ENCODE results near the gene TMEM156.

The TMEM156 gene

GRCh38 chr4:39032218-39033085 lies at the start of gene TMEM156:
TSS of gene TMEM156 (minus strand) at chr4:39032409. CDS start at chr4:39032313, 96 bp downstream.
- DNase-seq, result no peak

DNA sequence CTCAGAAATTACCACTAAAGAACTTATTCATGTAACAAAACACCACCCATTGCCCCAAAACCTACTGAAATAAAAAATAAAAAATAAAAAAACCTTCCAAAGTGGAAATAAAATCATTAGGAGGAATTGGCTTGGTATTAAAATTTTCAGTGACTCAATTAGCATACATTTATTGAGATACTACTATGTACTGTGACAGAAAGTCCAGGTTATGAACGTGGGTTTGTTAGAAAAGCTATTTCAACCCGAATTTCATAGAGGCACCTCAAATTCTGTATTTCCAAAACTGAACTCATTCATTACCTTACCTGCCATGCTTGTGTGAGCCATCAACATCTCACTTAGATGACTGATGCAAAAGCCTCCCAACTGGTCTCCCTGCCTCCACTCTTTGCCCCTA lies 46.6 kb upstream of the TMEM156 start:
- DNase-seq, result no peak

DNA sequence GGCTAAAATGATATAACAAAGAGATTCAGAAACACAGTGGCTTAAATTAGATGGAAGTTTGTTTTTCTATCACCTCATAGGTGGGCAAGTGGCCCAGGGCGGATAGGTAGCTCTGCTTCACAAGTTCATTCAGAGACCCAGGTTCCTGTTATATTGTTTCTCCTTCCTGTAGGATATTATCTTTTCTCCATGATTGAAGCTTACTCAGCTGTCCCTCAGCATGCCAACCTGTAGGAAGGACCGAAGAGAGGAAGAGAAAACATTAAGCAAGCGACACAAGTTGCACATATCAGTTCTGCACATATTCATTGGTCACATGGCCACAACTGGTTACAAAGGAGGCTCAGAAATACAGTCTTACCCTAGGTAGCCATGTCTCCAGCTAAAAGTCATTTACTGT lies 36.7 kb upstream of the TMEM156 start:
- no peak for DNase-seq

DNA sequence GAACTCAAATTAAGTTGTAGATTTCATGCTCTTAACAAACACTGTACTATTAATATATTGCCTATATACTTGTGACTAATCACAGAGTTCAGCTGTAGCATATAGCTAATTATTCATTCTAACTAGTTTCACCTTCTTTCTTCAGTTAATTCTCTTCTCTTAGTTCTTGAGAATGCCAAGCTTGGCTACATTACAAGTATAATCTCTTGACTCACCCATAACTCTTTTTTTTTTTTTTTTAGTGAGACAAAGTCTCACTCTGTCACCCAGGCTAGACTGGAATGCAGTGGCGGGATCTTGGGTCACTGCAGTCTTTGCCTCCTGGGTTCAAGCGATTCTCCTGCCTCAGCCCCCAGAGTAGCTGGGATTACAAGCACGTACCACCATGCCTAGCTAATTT lies 35.2 kb upstream of the TMEM156 start:
- no peak for DNase-seq

- DNase-seq, result no peak
Measured at GRCh38 chr4:39067031-39067430, 34.8 kb upstream of the TMEM156 start.

GRCh38 chr4:39066371-39066770 lies 34.2 kb upstream of the TMEM156 start:
- DNase-seq, result no peak

GRCh38 chr4:39063430-39063829 lies 31.2 kb upstream of the TMEM156 start:
- no peak for DNase-seq

GRCh38 chr4:39062770-39063097 lies 30.5 kb upstream of the TMEM156 start:
- no peak for DNase-seq

DNA sequence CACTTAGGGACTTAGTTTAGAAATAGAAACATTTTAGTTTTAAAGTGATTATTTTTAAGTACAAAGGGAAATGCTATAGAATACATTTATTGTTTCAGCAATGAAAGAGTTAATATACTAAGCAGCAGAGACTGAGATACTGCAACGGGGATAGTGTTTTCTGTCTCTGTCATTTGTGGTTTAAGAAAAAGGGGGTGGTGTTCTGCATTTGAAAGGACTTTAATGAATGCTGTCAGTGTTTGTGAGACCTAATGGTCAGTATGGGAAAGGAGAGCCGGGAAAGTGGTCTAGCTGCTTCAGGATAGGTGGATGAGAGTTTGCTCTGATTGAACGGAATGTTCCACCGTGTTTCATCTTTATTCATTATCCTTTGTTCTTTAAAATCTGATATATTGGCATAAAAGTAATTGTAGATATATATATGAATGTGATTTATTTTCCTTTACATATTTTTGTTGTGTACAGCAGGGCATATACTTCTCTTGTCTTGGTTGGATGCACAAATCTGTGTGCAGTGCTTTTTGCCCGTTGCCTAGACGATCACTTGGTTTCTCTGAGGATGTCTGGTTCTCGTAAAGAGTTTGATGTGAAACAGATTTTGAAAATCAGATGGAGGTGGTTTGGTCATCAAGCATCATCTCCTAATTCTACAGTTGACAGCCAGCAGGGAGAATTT lies 30.0 kb upstream of the TMEM156 start, which contains the start of gene KLHL5:
TSS of gene KLHL5 (plus strand) at position 139 of the 676 bp plus-strand sequence. CDS start at position 560, 421 bp downstream.
- DNase-seq, result no peak

DNA sequence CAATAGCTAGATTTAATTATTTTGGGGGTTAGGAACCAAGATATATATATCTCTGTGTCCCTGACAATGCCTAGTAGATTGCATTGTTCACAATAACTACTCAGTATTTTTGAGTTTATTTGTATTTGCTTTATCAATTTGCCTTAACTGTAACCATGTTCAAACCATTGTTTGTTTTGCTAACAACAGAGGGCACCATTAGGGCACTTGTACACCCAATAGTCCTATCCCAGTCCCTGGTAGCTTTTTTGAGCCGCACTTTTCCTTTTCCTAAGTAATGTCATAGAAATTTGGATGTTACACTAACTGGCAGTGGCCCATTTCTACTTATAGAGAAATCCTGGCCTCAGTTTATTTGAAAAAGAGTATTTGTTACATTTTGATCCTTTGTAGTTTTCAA lies 29.2 kb upstream of the TMEM156 start:
- DNase-seq, result no peak

DNA sequence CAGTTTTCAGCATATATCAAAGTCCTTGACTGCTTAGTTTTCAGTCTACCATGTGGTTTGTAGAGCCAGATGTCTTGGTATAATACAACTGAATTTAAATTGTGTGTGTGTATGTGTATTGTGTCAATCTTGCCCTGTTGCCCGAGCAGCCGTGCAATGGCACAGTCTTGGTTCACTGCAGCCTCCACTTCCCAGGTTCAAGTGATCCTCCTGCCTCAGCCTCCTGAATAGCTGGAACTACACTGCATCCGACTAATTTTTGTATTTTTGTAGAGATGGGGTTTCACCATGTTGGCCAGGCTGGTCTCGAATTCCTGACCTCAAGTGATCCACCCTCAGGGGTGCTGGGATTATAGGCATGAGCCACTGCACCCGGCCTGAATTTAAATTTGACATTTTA lies 23.8 kb upstream of the TMEM156 start:
- no peak for DNase-seq

DNA sequence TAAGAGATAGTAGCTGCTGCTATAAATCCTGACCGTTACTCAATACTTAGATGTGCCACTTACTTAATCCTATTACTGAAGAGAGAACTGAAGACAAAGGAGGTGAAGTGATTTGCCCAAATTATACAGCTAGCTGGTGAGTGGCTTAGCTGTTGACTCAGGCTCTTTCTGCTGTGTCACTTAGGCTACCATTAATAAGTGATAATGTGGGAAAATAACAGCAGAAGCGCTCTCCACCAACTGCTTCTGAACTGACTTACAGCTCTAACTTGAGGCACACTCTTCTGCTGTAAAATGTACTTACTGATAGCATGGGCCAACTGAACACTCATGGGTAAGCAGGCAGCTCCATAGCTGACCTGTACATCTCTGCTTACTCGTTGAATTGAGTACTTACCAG lies 22.3 kb upstream of the TMEM156 start:
- peak; percentile 82 to 92 for DNase-seq

- DNase-seq, result no peak
Measured at GRCh38 chr4:39053983-39054382, 21.8 kb upstream of the TMEM156 start.

DNA sequence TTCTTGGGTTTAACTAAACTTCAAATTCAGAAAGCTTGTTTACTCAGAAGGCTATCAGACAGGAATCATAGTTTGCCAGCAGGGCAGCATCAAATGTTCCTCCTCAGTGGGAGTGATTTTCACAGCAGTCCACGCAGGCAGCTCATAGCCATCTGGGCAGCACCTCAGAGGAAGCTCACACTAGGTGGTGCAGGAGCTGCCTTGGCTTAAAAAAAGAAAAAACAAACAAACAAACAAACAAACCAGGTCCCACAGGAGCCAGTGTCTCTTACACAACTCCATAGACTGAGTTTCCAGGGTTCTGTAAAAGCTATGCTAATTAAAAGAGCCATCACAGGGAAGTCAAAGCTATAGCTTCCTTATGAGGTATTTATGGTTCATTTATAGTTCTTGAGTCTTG lies 19.3 kb upstream of the TMEM156 start:
- no peak for DNase-seq

- DNase-seq, result peak in 1 of 2 experiments; percentile 21
Measured at GRCh38 chr4:39050590-39050989, 18.4 kb upstream of the TMEM156 start.

DNA sequence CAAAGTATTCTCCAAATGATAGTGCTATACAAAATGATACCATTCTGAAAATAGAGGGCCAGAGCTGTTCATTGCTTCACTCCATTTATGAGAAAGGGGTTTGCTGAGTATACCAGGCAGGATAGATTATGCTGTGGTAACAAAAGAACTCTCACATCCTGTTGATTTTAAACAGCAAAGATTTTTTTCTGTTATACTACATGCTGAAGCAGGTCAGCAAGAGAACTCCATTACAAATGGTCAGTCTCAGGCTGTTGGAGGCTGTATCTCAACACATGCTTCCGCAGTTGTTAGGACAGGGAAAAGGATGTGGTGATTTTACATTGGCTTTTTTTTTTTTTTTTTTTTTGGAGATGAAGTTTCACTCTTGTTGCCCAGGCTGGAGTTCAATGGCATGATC lies 16.1 kb upstream of the TMEM156 start:
- DNase-seq, result no peak

- no peak for DNase-seq
Measured at GRCh38 chr4:39047681-39048080, 15.5 kb upstream of the TMEM156 start.

GRCh38 chr4:39046249-39046648 lies 14.0 kb upstream of the TMEM156 start:
- no peak for DNase-seq

GRCh38 chr4:39045827-39046221 lies 13.6 kb upstream of the TMEM156 start:
- no peak for DNase-seq

DNA sequence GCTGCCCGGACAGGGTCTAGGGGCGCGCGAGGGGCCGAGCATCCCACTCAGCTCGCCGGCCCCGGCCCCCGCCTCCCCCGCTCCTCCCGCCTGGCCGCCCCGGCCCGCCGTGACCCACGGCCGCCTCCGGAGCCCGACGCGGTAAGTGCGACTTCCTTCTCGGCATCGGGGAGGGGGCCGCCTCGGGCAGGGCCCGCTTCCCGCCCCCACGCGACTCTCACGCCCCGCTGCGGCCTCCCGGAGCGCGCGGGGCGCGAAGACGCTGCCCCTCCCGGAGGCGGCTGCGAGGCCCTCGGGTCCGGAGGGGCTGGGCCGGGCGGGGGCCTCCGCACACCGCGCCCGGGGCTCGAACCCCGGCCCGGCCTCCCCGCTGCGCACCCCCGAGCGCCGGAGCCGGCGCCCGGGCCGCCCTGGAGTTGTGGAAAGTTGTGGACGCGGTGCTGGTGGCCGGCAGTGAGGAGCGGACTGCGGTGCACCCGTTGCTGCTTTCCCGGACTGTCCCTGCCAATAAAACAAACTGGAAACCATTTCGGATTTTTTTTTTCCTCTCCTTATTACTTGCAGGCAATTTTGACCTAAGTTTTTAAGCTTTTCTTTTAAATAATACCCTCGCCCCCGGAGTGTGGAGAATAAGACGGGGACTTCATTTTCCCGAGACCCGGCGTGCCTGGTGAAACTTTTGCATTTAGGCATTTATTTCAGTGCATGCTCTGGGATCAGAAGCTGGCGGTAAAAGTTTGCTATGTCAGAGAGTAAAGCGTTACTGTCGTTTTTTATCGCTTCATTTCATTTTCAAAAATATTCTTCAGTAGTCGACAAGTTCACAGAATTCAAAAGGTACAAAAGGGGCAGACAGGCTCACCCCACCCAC lies 13.0 kb upstream of the TMEM156 start:
- DNase-seq, result peak in 1 of 2 experiments; percentile 21

- DNase-seq, result peak; percentile 71 to 85
Measured at GRCh38 chr4:39044364-39044955, 12.3 kb upstream of the TMEM156 start.

DNA sequence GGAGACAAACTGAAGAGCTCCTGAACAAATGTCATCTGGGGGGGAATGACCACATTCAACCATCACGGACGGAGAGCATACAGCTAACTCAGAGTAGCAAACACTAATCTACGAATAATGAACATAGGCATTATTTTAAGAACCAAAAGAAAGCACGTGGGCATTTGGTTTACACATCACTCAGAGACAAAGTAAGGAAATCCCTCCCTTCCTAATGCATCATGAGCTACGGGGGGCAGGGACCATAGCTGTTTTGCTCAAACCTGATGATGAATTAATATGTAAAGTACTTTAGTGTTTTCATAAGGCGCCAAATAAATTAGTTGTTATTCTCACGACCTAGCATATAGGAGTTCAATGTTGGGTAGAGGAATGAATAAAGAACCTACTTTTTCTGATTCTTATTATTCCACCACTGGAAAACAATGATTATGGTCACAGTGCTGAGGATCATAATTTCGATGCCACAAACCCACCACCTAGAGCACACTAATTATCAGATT lies 11.7 kb upstream of the TMEM156 start:
- peak in 1 of 2 experiments; percentile 40 for DNase-seq
